Measurements from ENCODE around the gene CFP.

CFP gene

DNA sequence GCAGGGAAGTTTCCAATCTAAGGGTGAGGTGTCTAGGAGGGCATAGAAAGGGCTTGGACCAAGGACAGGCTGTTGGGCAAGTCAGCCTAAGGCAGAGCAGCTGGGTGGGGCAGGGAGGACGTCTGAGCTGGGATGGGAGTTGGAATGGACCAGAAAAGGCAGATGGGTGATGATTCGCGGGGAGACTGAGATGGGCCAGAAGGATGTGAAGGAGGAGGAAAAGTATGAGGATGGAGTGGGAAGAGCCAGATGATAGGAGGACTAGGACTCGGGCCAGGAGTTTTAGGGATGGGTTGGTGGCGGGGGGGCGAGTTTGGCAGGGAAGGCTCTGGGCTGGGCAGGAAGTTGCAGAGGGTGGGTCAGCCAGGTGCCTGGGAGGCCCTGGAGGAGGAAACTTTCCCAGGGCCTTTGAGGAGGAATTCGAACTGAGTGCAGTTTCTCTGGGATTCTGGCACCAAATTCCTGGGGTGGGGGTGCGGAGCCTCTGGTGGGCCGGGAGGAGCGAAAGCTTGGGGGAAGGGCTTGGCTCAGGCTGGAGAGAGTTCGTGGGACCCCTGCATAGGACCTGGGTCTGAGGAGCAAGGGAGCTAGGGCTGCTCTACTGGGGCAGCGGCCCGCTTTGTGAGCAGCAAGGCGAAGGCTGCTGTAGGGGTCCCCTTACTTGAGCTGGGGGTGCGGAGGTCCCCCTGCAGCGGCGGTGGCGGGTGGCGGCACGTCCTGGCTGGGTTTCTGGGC, 56.2 kb downstream of the CFP start:
- peak overlapping the region; percentile 61 for H3K27ac ChIP-seq
- TF ChIP-seq ZFX (IDR thresholded peaks at IDR 0.05; ENCODE audit: borderline replicate concordance) = no peak
- TF ChIP-seq, protein P1, sequence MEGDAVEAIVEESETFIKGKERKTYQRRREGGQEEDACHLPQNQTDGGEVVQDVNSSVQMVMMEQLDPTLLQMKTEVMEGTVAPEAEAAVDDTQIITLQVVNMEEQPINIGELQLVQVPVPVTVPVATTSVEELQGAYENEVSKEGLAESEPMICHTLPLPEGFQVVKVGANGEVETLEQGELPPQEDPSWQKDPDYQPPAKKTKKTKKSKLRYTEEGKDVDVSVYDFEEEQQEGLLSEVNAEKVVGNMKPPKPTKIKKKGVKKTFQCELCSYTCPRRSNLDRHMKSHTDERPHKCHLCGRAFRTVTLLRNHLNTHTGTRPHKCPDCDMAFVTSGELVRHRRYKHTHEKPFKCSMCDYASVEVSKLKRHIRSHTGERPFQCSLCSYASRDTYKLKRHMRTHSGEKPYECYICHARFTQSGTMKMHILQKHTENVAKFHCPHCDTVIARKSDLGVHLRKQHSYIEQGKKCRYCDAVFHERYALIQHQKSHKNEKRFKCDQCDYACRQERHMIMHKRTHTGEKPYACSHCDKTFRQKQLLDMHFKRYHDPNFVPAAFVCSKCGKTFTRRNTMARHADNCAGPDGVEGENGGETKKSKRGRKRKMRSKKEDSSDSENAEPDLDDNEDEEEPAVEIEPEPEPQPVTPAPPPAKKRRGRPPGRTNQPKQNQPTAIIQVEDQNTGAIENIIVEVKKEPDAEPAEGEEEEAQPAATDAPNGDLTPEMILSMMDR (IDR thresholded peaks at IDR 0.05) = no peak
